ENCODE measurements around the gene PTBP3. TPM values are rescaled to one million over a fixed set of nuclear protein-coding genes. Genes with fewer than 3 reads are reported as not detected.
A peak's percentile ranks its signal among the peaks of the same experiment; 100 is the strongest.

The PTBP3 gene
- total and polyA plus RNA-seq, 2 of the 13 experiments (the other 11 are each of a cell fraction or from before 2014, with no cell fraction given) = 52.8 to 61.1 TPM

- no peak for TF ChIP-seq ZKSCAN1 (IDR thresholded peaks at IDR 0.05; ENCODE audit: low read length)
- TF ChIP-seq ZMYM4 (CRISPR knock-in tag; IDR thresholded peaks at IDR 0.05) = peak; percentile 68
- TF ChIP-seq MAX (IDR thresholded peaks at IDR 0.05) = peak; percentile 67
- peak; percentile 58; the same call in 1 of the 2 replicates for TF ChIP-seq EHMT2 (IDR thresholded peaks at IDR 0.05; ENCODE audit: borderline replicate concordance, low read depth, low read length)
- no peak for TF ChIP-seq MED1 (CRISPR knock-in tag; IDR thresholded peaks at IDR 0.05)
- TF ChIP-seq POGZ (CRISPR knock-in tag; IDR thresholded peaks at IDR 0.05) = peak; percentile 43; the same call in 1 of the 2 replicates
- no peak for TF ChIP-seq NFYC (CRISPR knock-in tag; IDR thresholded peaks at IDR 0.05)
- no peak for TF ChIP-seq NCOA1 (CRISPR knock-in tag; IDR thresholded peaks at IDR 0.05)
- TF ChIP-seq REST (IDR thresholded peaks at IDR 0.05; ENCODE audit: borderline replicate concordance in 1 of 2, low read depth in 1 of 2, low read length in 2 of 2) = no peak
- no peak for TF ChIP-seq FOXA1 (IDR thresholded peaks at IDR 0.05)
- TF ChIP-seq FOXA1 (CRISPR knock-in tag; IDR thresholded peaks at IDR 0.05) = peak; percentile 37; the same call in 1 of the 2 replicates
- TF ChIP-seq TOPORS (CRISPR knock-in tag; IDR thresholded peaks at IDR 0.05) = no peak
- TF ChIP-seq ZNF383 (CRISPR knock-in tag; IDR thresholded peaks at IDR 0.05; ENCODE audit: borderline replicate concordance) = no peak
- no peak for TF ChIP-seq ZFP62 (CRISPR knock-in tag; IDR thresholded peaks at IDR 0.05)
- TF ChIP-seq ZNF503 (CRISPR knock-in tag; IDR thresholded peaks at IDR 0.05) = no peak
- no peak for TF ChIP-seq TGIF2 (CRISPR knock-in tag; IDR thresholded peaks at IDR 0.05)
- no peak for TF ChIP-seq ZBTB4 (CRISPR knock-in tag; IDR thresholded peaks at IDR 0.05; ENCODE audit: borderline replicate concordance)
- TF ChIP-seq TP53 (CRISPR knock-in tag; conservative IDR thresholded peaks at IDR 0.05) = no peak
Observed at GRCh38 chr9:112348257-112349007, 15.0 kb upstream of the PTBP3 start (continued).
